Neuron (in vitro differentiated cells): ENCODE results near the gene ROBO3.

Source experiments
- H2AFZ ChIP-seq: one replicate; pipeline ENCODE4 v1.6.1; 2013; ENCODE audit warnings: low read depth, mild to moderate bottlenecking, inconsistent platforms, low read length, moderate library complexity
- H3K27me3 ChIP-seq: one replicate; pipeline ENCODE4 v1.6.1; 2013; ENCODE audit warnings: low read length; ENCODE audit not compliant: insufficient read depth
- H3K36me3 ChIP-seq: one replicate; pipeline ENCODE4 v1.6.1; 2013; ENCODE audit warnings: low read length; ENCODE audit not compliant: insufficient read depth
- H3K4me1 ChIP-seq: one replicate; pipeline ENCODE4 v1.6.1; 2013; ENCODE audit warnings: low read length; ENCODE audit not compliant: insufficient read depth
- H3K4me3 ChIP-seq: 2 replicates; pipeline ENCODE4 v1.5.1; 2013; ENCODE audit warnings: mild to moderate bottlenecking, low read length, moderate library complexity
- H3K9me3 ChIP-seq: one replicate; pipeline ENCODE4 v1.6.1; 2013; ENCODE audit warnings: low read length

The ROBO3 gene

GRCh38 chr11:124865181-124865901, at the start of gene ROBO3:
Gene ROBO3, plus strand, starts transcription at chr11:124865432. Its CDS starts 146 bp downstream, at chr11:124865578.
- no peaks in the 10 kb centered on the region for H3K9me3 ChIP-seq
- peaks cover 37% of the 10 kb centered on the region for H3K4me1 ChIP-seq
- no peaks in the 10 kb centered on the region for H3K36me3 ChIP-seq
- H2AFZ ChIP-seq, result no peak within 1 kb of the TSS
- peaks cover 87% of the 10 kb centered on the region for H3K27me3 ChIP-seq
- H3K4me3 ChIP-seq, result peak within 1 kb of the TSS; percentile 30

DNA sequence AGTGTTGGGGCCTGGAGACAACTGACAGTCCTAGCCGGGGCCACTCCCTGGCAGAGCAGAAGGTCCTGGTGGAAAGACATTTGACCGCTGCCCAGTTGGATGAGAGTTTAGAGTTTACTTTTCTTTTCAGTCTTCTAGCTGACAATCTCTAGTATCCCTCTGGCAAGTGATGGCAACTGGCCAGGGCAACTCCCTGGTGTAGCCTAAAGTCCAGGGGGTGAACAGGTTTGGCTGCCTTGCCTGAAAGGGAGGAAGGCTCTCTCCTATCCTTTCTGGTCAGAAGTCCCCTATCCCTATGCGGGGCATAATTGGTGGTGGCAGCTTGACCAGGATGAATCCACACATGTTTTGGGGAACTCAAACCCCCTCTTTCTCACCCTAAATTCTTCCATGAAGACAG, 48.2 kb upstream of the ROBO3 start:
- Histone ChIP-seq H2AFZ (no peak overlapping the region), H3K4me1 (no peaks in the 10 kb centered on the region), H3K4me3 (no peak overlapping the region), H3K36me3 (no peaks in the 10 kb centered on the region), H3K9me3 (no peaks in the 10 kb centered on the region), H3K27me3 (peaks cover 10% of the 10 kb centered on the region)

DNA sequence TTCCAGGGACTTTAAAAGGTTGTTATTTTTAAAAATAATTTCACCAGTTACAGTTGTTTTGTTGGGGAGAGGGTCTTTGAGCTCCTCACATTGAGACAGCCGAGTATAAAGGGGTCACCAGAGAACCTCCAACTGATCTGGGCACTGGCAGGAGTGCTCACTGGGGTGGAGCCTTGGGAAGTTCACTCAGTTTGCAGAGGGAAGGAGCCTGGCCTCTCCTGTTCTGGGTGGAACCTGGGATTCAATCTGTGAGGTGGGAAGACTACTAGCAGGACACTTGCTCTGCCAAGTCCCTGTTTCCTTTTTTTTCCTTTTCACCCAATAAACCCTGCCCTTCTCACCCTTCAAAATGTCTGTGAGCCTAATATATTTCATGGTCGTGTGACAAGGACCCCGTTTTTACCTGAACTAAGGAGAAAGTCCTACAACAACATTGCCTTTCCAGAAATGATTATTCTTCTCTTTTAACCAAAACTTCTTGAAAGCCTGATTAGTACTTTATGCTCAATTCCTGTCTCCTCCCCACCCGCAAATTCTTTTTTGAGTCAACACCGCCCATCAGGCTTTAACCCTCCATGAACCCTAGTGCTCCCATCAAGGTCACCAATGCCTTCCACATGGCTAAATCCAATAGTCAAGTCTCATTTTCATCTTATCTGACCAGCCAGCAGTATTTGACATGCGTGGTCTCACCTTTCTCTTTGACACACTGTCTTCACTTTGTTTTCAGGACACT, 43.1 kb upstream of the ROBO3 start:
- Histone ChIP-seq H3K4me3 (no peak overlapping the region), H3K9me3 (no peaks in the 10 kb centered on the region), H2AFZ (no peak overlapping the region), H3K4me1 (no peaks in the 10 kb centered on the region), H3K27me3 (peaks cover 13% of the 10 kb centered on the region), H3K36me3 (no peaks in the 10 kb centered on the region)

- no peaks in the 10 kb centered on the region for H3K36me3 ChIP-seq
- no peak overlapping the region for H2AFZ ChIP-seq
- no peaks in the 10 kb centered on the region for H3K4me1 ChIP-seq
- no peaks in the 10 kb centered on the region for H3K9me3 ChIP-seq
- peaks cover 7% of the 10 kb centered on the region for H3K27me3 ChIP-seq
- no peak overlapping the region for H3K4me3 ChIP-seq
Measured at GRCh38 chr11:124823512-124824376, 41.5 kb upstream of the ROBO3 start.

GRCh38 chr11:124825876-124826275, 39.4 kb upstream of the ROBO3 start:
- no peak overlapping the region for H2AFZ ChIP-seq
- H3K9me3 ChIP-seq, result no peaks in the 10 kb centered on the region
- H3K4me1 ChIP-seq, result no peaks in the 10 kb centered on the region
- H3K27me3 ChIP-seq, result peaks cover 5% of the 10 kb centered on the region
- no peak overlapping the region for H3K4me3 ChIP-seq
- no peaks in the 10 kb centered on the region for H3K36me3 ChIP-seq

- Histone ChIP-seq H3K9me3 (no peaks in the 10 kb centered on the region), H3K4me3 (no peak overlapping the region), H3K36me3 (no peaks in the 10 kb centered on the region), H2AFZ (no peak overlapping the region), H3K27me3 (peaks cover 5% of the 10 kb centered on the region), H3K4me1 (no peaks in the 10 kb centered on the region)
Measured at GRCh38 chr11:124829986-124830385, 35.2 kb upstream of the ROBO3 start.

DNA sequence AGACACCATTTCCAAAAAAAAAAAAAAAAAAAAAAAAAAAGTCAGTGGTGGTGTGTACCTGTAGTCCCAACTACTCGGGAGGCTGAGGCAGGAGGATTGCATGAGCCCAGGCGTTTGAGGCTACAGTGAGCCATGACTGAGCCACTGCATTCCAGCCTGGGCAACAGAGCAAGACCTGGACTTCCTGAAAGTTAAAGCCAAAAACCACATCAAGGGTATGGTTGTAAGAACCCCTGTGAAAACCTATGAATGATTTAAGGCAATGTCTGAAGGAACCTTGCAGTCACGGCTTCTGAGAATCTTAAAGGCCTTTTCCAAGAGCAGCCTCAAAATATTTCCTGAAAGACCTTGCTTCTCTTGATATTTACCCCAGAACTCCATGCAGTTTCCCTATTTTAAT, 34.5 kb upstream of the ROBO3 start:
- no peaks in the 10 kb centered on the region for H3K36me3 ChIP-seq
- H3K9me3 ChIP-seq, result no peaks in the 10 kb centered on the region
- H3K4me1 ChIP-seq, result no peaks in the 10 kb centered on the region
- H3K27me3 ChIP-seq, result peaks cover 5% of the 10 kb centered on the region
- no peak overlapping the region for H2AFZ ChIP-seq
- no peak overlapping the region for H3K4me3 ChIP-seq

- no peaks in the 10 kb centered on the region for H3K36me3 ChIP-seq
Measured at GRCh38 chr11:124831897-124832296, 33.3 kb upstream of the ROBO3 start.

DNA sequence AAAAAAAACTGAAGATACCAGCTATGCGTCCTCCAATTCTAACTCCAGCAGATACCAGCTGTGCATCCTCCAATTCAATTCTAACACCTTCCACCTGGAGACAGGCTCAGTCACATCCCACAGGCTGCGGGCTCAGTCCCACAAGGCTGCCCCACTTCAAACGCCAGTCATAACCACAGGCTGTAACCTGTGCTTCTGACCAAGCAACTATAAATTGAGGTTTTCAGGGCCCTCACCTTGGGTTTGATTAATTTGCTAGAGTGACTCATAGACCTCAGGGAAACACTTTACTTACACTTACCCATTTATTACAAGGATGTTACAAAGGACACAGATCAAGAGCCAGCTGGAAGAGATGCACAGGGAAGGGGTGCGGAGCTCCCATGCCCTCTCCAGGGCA, 32.7 kb upstream of the ROBO3 start:
- H3K36me3 ChIP-seq, result no peaks in the 10 kb centered on the region
- peaks cover 3% of the 10 kb centered on the region for H3K4me1 ChIP-seq
- no peak overlapping the region for H2AFZ ChIP-seq
- no peak overlapping the region for H3K4me3 ChIP-seq
- H3K27me3 ChIP-seq, result peaks cover 6% of the 10 kb centered on the region
- no peaks in the 10 kb centered on the region for H3K9me3 ChIP-seq

More at GRCh38 chr11:124831897-124832296, 33.3 kb upstream of the ROBO3 start:
- no peak overlapping the region for H2AFZ ChIP-seq
- H3K4me3 ChIP-seq, result no peak overlapping the region
- H3K4me1 ChIP-seq, result no peaks in the 10 kb centered on the region
- H3K9me3 ChIP-seq, result no peaks in the 10 kb centered on the region
- H3K27me3 ChIP-seq, result peaks cover 5% of the 10 kb centered on the region

GRCh38 chr11:124834526-124835180, 30.6 kb upstream of the ROBO3 start:
- peaks cover 13% of the 10 kb centered on the region for H3K4me1 ChIP-seq
- peaks cover 26% of the 10 kb centered on the region for H3K27me3 ChIP-seq
- no peaks in the 10 kb centered on the region for H3K9me3 ChIP-seq
- H3K36me3 ChIP-seq, result no peaks in the 10 kb centered on the region
- H2AFZ ChIP-seq, result no peak overlapping the region
- no peak overlapping the region for H3K4me3 ChIP-seq

GRCh38 chr11:124835918-124836317, 29.3 kb upstream of the ROBO3 start:
- H2AFZ ChIP-seq, result no peak overlapping the region
- H3K4me1 ChIP-seq, result peaks cover 18% of the 10 kb centered on the region
- no peaks in the 10 kb centered on the region for H3K9me3 ChIP-seq
- no peak overlapping the region for H3K4me3 ChIP-seq
- no peaks in the 10 kb centered on the region for H3K36me3 ChIP-seq
- H3K27me3 ChIP-seq, result peaks cover 35% of the 10 kb centered on the region

DNA sequence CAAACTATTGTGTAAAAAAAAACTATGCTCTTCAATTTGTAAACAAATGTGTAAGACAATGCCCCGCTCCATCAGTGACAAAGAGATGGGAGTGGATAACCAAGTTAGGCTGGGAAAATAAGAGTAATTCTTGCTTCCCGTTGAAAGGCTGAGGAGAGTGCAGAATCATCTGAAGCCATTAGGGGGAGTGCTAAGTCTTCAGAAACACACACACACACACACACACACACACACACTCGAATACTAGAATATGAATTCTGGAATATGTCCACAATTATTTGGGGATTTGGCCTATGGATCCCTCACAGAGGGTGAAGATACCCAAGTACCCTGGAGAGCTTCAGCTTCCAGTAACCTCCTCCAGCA, 27.8 kb upstream of the ROBO3 start:
- peaks cover 19% of the 10 kb centered on the region for H3K4me1 ChIP-seq
- no peaks in the 10 kb centered on the region for H3K36me3 ChIP-seq
- peaks cover 50% of the 10 kb centered on the region for H3K27me3 ChIP-seq
- no peaks in the 10 kb centered on the region for H3K9me3 ChIP-seq
- H3K4me3 ChIP-seq, result no peak overlapping the region
- no peak overlapping the region for H2AFZ ChIP-seq

DNA sequence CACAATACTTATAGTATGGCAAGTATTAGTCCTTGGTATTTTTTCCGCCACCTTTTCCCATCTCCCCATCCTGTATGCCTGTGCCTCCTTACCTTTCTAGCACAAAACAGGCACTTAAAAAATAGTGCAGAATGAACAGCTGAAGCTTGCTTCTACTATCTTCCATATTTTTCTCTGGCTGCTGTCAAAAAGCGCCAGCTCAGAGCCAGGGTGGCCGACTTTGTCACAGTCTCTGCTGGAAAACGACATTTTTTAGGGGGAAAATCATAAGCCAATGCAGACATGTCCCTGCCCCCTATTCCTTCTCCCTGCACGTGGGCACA, 26.5 kb upstream of the ROBO3 start:
- Histone ChIP-seq H3K27me3 (peaks cover 62% of the 10 kb centered on the region), H3K36me3 (no peaks in the 10 kb centered on the region), H3K4me3 (peak overlapping the region; percentile 34), H3K9me3 (no peaks in the 10 kb centered on the region), H2AFZ (no peak overlapping the region), H3K4me1 (peaks cover 30% of the 10 kb centered on the region)
